ENCODE data around the gene ADGRL3.

Gene ADGRL3

DNA sequence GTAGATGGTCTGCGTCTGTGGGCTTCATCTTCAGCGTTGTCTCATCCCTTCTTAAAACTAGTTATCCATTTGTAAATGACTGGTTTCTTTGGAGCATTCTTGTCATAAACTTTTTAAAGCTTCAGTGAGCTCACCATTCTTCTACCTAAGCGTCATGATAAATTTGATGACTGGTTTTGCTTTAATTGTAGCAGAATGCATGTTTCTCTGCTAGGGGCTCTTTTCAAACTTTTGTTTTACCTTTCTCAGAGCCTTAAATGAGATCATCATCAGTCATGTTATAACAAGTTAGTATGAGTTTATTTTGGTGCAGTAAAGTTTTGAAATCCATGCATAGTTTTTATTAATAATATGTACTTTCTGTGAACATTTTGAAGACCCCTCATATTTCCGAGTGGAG is 6.3 kb upstream of the ADGRL3 start:
- no peak overlapping the region for H3K4me3 ChIP-seq (ENCODE audit: low read depth, low read length)
- ChIA-PET CTCF (interaction anchor here (0.7 kb wide), 1 partner anchor 107 kb away, joined by 3 read pairs; no protein-coding TSS in a partner anchor), POLR2A (no interaction called here)
- H3K36me3 ChIP-seq (ENCODE audit: control insufficient read depth in 2 of 2, insufficient read depth in 1 of 2, low read length in 2 of 2) = no peaks in the 10 kb centered on the region
- no peak for TF ChIP-seq HOXC10 (CRISPR knock-in tag; IDR thresholded peaks at IDR 0.05)
- TF ChIP-seq, protein P1, sequence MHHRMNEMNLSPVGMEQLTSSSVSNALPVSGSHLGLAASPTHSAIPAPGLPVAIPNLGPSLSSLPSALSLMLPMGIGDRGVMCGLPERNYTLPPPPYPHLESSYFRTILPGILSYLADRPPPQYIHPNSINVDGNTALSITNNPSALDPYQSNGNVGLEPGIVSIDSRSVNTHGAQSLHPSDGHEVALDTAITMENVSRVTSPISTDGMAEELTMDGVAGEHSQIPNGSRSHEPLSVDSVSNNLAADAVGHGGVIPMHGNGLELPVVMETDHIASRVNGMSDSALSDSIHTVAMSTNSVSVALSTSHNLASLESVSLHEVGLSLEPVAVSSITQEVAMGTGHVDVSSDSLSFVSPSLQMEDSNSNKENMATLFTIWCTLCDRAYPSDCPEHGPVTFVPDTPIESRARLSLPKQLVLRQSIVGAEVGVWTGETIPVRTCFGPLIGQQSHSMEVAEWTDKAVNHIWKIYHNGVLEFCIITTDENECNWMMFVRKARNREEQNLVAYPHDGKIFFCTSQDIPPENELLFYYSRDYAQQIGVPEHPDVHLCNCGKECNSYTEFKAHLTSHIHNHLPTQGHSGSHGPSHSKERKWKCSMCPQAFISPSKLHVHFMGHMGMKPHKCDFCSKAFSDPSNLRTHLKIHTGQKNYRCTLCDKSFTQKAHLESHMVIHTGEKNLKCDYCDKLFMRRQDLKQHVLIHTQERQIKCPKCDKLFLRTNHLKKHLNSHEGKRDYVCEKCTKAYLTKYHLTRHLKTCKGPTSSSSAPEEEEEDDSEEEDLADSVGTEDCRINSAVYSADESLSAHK (tag by site-specific recombination; IDR thresholded peaks at IDR 0.05) = no peak
- no peak for TF ChIP-seq ZNF658 (tag by site-specific recombination; IDR thresholded peaks at IDR 0.05)
- TF ChIP-seq ZNF266 (tag by site-specific recombination; IDR thresholded peaks at IDR 0.05; ENCODE audit: low read depth) = no peak
- TF ChIP-seq, protein P2, sequence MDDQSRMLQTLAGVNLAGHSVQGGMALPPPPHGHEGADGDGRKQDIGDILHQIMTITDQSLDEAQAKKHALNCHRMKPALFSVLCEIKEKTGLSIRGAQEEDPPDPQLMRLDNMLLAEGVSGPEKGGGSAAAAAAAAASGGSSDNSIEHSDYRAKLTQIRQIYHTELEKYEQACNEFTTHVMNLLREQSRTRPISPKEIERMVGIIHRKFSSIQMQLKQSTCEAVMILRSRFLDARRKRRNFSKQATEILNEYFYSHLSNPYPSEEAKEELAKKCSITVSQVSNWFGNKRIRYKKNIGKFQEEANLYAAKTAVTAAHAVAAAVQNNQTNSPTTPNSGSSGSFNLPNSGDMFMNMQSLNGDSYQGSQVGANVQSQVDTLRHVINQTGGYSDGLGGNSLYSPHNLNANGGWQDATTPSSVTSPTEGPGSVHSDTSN (CRISPR knock-in tag; IDR thresholded peaks at IDR 0.05) = no peak
- no peak for TF ChIP-seq ZBTB7A (tag by site-specific recombination; IDR thresholded peaks at IDR 0.05; ENCODE audit: low read depth)
- no peak for TF ChIP-seq ZFHX2 (tag by site-specific recombination; conservative IDR thresholded peaks at IDR 0.05)
- TF ChIP-seq ZNF626 (tag by site-specific recombination; IDR thresholded peaks at IDR 0.05) = no peak
- TF ChIP-seq ZNF777 (tag by site-specific recombination; IDR thresholded peaks at IDR 0.05; ENCODE audit: borderline replicate concordance) = no peak
- TF ChIP-seq, protein P3, sequence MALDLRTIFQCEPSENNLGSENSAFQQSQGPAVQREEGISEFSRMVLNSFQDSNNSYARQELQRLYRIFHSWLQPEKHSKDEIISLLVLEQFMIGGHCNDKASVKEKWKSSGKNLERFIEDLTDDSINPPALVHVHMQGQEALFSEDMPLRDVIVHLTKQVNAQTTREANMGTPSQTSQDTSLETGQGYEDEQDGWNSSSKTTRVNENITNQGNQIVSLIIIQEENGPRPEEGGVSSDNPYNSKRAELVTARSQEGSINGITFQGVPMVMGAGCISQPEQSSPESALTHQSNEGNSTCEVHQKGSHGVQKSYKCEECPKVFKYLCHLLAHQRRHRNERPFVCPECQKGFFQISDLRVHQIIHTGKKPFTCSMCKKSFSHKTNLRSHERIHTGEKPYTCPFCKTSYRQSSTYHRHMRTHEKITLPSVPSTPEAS (tag by site-specific recombination; IDR thresholded peaks at IDR 0.05) = no peak
- H3K27ac ChIP-seq (ENCODE audit: extremely low read depth, low read depth, low read length) = no peak overlapping the region
- no peaks in the 10 kb centered on the region for H3K9me3 ChIP-seq (ENCODE audit: control insufficient read depth, insufficient read depth, low read depth, low read length)
- H3K4me1 ChIP-seq (ENCODE audit: control insufficient read depth, insufficient read depth, low read length) = no peaks in the 10 kb centered on the region

DNA sequence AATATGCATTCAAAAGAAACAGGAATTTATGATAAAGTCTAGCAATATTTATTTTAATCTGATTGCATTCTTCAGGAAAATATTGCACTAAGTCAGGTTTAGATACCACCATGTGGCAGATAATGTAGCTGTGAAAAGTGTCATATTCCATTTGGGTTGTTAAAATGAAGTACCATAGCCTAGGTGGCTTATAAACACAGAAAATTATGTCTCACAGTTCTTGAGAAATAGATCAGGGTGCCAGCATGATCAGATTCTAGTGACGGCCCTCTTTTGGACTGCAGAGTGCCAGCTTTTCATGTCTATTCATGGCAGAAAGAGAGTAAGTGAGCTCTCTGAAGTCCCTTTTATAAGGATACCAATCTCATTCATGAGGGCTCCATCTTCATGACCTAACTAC is 5.6 kb upstream of the ADGRL3 start:
- POLR2A ChIA-PET = no interaction called here
- CTCF ChIA-PET = interaction anchor here (0.7 kb wide), 1 partner anchor 107 kb away, joined by 3 read pairs; no protein-coding TSS in a partner anchor
- TF ChIP-seq, protein P4, sequence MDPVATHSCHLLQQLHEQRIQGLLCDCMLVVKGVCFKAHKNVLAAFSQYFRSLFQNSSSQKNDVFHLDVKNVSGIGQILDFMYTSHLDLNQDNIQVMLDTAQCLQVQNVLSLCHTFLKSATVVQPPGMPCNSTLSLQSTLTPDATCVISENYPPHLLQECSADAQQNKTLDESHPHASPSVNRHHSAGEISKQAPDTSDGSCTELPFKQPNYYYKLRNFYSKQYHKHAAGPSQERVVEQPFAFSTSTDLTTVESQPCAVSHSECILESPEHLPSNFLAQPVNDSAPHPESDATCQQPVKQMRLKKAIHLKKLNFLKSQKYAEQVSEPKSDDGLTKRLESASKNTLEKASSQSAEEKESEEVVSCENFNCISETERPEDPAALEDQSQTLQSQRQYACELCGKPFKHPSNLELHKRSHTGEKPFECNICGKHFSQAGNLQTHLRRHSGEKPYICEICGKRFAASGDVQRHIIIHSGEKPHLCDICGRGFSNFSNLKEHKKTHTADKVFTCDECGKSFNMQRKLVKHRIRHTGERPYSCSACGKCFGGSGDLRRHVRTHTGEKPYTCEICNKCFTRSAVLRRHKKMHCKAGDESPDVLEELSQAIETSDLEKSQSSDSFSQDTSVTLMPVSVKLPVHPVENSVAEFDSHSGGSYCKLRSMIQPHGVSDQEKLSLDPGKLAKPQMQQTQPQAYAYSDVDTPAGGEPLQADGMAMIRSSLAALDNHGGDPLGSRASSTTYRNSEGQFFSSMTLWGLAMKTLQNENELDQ (tag by site-specific recombination; IDR thresholded peaks at IDR 0.05; ENCODE audit: low read depth) = no peak
- TF ChIP-seq, protein P5, sequence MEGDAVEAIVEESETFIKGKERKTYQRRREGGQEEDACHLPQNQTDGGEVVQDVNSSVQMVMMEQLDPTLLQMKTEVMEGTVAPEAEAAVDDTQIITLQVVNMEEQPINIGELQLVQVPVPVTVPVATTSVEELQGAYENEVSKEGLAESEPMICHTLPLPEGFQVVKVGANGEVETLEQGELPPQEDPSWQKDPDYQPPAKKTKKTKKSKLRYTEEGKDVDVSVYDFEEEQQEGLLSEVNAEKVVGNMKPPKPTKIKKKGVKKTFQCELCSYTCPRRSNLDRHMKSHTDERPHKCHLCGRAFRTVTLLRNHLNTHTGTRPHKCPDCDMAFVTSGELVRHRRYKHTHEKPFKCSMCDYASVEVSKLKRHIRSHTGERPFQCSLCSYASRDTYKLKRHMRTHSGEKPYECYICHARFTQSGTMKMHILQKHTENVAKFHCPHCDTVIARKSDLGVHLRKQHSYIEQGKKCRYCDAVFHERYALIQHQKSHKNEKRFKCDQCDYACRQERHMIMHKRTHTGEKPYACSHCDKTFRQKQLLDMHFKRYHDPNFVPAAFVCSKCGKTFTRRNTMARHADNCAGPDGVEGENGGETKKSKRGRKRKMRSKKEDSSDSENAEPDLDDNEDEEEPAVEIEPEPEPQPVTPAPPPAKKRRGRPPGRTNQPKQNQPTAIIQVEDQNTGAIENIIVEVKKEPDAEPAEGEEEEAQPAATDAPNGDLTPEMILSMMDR (tag by site-specific recombination; IDR thresholded peaks at IDR 0.05) = no peak
- TF ChIP-seq, protein P6, sequence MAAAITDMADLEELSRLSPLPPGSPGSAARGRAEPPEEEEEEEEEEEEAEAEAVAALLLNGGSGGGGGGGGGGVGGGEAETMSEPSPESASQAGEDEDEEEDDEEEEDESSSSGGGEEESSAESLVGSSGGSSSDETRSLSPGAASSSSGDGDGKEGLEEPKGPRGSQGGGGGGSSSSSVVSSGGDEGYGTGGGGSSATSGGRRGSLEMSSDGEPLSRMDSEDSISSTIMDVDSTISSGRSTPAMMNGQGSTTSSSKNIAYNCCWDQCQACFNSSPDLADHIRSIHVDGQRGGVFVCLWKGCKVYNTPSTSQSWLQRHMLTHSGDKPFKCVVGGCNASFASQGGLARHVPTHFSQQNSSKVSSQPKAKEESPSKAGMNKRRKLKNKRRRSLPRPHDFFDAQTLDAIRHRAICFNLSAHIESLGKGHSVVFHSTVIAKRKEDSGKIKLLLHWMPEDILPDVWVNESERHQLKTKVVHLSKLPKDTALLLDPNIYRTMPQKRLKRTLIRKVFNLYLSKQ (tag by site-specific recombination; IDR thresholded peaks at IDR 0.05; ENCODE audit: borderline replicate concordance) = no peak
- Histone ChIP-seq H3K27ac (ENCODE audit: extremely low read depth, low read depth, low read length) (no peak overlapping the region), H3K9me3 (ENCODE audit: control insufficient read depth, insufficient read depth, low read depth, low read length) (no peaks in the 10 kb centered on the region), H3K36me3 (ENCODE audit: control insufficient read depth in 2 of 2, insufficient read depth in 1 of 2, low read length in 2 of 2) (no peaks in the 10 kb centered on the region), H3K4me1 (ENCODE audit: control insufficient read depth, insufficient read depth, low read length) (no peaks in the 10 kb centered on the region), H3K4me3 (ENCODE audit: low read depth, low read length) (no peak overlapping the region)

Data from HEK293 (cell line).